SH-SY5Y (cell line): ENCODE results near the gene ARHGDIA.

ENCODE experiments used
- GATA2 ChIP-seq: IDR thresholded peaks from 2 replicates; pipeline ENCODE4 v1.6.1; 2011; ENCODE audit warnings: mild to moderate bottlenecking, low read depth, low read length
- GATA3 ChIP-seq: IDR thresholded peaks from 2 replicates; pipeline ENCODE4 v1.6.1; 2011; ENCODE audit warnings: low read depth, mild to moderate bottlenecking, low read length, moderate library complexity

DNA sequence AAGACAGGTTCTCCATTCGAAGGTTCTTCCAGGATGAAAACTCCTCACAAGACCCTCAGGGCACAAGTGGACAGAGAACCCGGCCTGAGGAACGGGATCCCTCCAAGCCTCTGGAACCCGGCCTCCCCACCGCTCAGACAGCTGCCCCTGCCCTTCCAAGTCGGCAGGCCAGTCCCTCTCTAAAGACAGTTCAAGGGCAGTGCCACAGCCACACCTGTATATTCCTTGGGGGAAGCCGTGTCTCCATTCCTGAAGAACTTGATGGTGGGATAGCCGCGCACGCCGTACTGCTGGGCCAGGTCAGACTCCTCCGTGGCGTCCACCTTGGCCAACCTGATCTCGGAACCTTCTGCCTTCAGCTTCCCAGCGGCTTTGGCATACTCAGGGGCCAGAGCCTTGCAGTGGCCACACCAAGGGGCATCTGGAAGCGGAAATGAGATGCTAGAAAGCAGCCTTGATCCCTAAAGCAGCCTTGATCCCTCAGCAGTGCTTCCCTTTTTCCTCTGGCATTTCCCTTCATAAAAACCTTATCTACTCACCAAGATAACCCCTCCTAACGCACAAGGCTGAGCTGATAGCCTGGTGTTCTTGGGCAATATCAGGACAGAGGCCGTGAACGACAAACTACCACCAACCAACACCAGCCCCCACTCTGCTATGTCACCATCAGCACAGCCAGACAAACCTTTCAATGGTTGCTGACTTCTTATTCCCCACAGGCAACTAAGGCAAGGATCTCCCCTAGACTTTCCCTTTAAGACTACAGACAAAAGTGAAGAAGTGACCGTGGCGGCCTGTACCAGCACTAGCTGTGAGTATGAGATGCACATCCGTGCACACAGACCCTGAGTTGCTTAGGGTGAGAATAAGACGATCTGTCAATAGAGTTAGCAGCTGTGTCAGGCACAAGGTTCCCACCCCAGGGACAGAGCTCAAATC is 11.9 kb downstream of the ARHGDIA start:
- TF ChIP-seq GATA2 = no peak
- no peak for TF ChIP-seq GATA3
